Activated T-helper 9 cell treated with anti-CD3 and anti-CD28 coated beads, Interleukin-2, amount 50 U/mL, for 16 hours (primary cell): Measurements from ENCODE around the gene PIP5KL1.

Experiments
- DNase-seq: peaks from one replicate; pipeline ENCODE4 v3.0.0-alpha.2; 2020; ENCODE audit warnings: low read depth

Gene PIP5KL1, protein sequence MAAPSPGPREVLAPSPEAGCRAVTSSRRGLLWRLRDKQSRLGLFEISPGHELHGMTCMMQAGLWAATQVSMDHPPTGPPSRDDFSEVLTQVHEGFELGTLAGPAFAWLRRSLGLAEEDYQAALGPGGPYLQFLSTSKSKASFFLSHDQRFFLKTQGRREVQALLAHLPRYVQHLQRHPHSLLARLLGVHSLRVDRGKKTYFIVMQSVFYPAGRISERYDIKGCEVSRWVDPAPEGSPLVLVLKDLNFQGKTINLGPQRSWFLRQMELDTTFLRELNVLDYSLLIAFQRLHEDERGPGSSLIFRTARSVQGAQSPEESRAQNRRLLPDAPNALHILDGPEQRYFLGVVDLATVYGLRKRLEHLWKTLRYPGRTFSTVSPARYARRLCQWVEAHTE

DNA sequence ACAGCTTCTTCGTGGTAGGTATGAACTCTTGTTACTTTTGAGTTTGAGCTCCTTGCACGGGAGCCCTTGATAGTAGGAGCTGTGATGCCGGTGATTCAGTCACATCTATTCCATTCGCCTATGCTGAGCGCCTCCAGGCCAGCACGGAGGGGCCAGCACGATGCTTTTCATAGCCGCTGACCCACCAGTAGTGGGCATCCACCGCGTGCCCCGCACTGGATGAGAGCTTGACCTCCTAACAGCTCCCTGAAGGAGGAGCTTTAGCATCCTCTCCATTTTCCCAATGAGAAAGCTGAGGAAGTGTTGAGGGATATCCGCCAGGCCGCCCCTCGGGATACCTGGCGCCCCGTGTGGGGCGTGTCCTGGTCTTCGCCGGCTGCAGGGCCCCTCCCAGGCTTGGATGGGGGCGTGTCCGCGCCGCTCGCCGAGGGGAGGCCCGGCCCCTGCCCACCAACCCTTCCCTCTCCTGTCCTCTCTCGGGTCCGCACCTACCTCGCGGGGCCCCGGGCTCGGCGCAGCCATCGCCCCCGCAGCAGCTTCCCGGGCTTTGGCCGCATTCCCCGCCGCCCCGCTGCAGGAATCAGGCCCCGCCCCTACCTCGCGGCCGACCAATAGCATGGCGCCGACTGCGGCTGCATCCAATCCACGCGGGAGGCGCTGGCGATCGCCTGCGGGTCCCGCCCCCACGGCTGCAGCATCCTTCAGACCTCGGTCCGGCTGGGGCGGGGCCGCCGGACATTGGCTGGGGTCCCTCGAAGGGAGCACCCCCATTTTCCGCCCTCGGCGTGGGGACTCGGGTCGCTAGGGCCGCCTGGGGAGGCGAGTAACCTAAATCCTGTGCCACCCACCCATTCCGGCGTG lies at the start of gene PIP5KL1:
TSS of gene PIP5KL1 (minus strand) at position 547 of the 861 bp plus-strand sequence. CDS start at position 522, 25 bp downstream.
- peak; percentile 67 for DNase-seq

- peak; percentile 45 for DNase-seq
Measured at GRCh38 chr9:127980060-127980705, 49.6 kb upstream of the PIP5KL1 start.

DNA sequence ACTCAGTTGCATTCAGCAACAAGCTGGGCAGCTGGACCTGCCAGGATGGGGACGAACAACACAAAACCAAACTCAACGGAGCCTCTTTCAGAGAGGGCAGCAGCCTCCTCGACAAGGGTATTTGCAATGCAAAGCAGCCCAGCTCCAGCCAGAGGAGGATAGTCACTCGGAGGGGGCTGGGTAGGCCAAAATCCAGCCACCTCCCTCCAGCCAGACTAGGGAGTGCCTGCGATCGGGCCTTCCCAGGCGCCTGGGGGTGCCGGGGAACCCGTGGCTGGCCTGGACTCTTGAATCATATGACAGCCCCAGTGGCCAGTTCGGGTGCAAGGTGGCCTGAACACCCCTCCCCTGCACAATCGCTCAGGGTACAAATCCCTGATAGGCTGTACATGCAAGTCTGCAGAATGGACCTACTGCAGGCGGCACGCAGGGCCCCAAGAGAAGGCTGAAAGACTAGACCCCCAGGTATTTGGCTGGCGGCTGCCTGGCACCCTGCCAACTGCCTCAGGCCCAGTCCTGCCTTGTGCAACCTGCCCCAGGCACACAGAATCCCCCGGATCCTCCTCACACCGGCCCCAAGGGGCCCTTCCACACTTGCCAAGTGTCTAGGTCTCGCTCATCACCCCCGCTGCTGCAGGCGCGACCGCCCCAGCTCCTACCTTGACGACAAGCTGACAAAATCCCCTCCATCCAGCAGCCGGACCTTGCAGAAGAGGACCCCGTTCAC lies 48.9 kb upstream of the PIP5KL1 start:
- no peak for DNase-seq

- no peak for DNase-seq
Measured at GRCh38 chr9:127979015-127979332, 48.4 kb upstream of the PIP5KL1 start.

GRCh38 chr9:127977884-127978647 lies 47.5 kb upstream of the PIP5KL1 start:
- DNase-seq = no peak

DNA sequence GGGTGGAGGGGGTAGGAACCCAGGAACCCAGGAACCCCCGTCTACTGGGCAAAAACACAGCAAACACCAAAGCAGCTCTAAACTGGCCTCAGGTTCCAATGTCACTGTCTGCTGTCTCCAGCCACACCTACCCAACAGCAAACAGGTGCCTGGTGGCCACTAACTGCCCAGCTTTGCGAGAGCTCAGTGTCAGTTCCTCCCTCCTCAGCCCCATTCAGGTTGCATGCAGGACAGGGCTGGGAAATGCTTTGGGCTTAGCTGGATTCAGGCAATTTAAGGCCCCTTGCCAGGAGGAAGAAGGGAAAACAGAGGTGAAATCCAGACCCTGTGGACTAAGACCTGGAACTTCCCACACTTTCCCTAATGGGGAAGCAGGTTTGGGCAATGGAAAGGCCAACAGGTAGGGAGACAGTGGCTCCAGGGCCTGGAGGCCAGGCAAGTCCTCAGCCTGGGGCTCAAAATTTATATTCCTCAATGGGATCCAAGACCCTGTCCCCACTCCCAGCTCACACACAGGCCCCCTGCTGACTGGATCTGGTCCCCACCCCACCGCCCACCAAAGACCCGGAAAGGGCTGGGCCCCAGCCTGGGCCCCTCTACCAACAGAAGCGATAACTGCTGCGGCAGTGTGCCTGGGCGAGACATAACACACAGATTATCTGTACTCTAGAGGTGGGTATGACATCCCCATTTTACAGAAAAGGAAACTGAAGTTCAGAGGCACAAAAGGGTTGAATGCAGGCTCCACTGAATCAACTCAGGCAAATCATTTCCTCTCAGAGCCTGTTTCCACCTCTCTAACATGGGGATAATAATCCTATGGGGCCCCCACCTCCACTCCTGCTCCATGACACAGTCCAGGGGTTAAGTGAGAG lies 46.7 kb upstream of the PIP5KL1 start:
- no peak for DNase-seq

GRCh38 chr9:127976498-127976897 lies 45.9 kb upstream of the PIP5KL1 start:
- no peak for DNase-seq

DNA sequence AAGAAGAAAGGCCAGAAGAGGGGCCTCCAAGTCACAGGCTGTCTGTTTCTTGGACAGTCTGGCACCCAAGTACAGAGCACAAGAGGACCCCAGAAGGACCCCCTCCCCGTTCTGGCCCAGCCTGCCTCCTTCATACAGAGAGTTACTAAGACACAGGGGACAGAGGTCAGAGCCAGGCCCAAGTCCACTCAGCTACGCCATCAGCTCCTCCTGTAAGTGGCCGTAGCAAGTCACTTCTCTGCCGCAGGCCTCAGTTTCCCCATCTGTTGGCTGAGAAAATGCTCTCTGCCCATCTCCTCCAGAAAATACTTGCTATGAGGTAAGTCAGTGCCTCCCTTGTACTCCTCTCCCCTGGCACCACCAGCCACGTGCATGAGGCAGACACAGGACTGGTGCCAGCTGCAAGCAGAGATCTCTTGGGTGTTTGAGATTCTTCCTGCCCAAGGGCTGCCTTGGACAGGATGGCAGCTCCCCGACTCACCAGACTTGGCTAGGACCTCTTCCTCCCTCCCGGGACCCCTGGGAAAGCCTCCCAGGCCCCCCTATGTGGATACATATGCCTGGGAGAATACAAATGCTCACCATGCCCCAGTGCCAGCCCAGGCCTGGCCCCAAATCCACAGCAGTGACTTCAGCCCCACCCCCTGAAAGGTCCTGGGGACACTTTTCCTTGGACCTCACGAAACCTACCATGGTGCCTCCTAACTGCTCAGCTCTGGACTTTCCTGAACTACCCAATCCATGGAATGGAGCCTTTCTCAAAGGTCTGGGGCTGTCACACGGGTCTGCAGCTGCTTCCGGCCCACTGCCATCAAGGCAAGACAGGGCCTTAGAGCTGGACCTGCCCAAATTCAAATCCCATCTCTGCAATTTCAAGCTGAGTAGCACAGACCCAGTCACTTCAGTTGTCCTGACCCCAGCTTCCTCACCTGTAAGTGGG lies 45.1 kb upstream of the PIP5KL1 start:
- no peak for DNase-seq

GRCh38 chr9:127974769-127975261 lies 44.2 kb upstream of the PIP5KL1 start:
- no peak for DNase-seq

DNA sequence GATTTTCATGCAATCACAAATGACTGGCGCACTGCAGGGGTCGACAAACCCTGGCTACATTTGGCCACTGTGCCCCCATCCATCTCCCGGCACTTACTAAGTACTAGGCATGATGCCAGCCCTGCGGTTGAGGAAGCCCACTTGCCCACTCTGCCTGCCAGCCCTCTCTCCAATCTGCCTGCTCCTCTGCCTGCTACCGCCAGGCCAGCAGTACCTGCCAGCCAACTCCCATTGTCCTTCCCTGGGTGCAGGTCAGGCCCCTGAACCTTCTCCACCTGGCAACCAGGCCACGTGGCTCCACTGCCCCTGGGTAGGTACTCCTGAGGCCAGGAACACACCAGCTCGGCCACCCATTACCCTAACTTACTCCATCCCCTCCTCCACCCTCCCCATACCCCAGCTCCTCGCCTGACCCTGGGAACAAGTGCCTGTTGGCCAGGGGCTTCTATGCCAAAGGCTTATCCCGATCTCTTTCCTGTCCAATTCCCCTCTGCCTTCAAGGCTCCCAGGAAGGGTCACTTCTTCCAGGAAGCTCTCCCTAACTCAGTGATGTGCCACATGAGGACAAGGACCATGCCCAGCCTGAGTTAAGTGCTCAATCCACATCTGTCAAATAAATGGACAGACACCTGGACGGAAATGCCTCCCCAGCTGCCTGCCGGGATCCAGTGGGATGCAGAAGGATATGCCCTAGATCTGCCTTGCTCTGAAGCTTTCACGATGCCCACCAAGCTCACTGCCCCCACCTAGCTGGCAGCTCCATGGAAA lies 43.6 kb upstream of the PIP5KL1 start:
- no peak for DNase-seq

DNA sequence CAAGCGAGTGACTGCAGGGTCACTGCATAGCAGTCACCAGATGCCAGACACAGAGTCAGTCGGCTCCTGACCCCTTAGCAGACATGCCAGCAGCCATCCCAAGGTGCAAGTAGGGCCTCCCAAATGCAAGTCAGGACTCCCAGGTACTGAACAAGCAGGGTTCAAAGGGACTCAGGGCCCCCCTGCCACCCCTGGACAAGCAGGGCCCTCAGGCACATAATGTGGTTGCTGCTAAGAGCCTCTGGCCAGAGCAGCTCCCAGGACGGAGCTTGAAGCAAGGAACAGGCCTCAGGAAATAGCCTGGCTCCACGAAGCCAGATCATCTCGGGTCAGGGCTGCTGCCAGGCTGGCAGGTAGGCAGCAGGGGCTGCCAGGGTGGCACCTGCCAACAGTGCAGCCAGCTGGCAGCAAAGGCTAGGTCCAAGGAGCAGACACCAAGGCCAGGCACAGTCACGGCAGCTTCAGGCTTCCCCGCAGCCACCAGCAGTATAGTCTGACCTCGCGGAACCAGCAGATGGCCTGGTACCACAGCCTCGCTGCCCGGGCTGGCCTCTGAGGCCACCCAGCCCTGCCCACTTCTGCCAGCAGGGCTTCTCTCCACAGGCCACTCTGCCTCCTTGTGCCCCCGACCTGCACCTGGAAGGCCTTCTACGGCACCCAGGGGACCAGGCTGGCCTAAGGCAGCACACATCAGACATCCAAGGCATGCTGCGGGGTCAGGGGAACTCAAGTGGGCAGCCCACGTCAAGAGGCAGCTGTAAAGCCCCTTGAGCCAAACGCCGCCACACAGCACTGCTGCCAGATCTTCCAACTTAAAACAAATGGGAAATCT lies 42.8 kb upstream of the PIP5KL1 start:
- no peak for DNase-seq

DNA sequence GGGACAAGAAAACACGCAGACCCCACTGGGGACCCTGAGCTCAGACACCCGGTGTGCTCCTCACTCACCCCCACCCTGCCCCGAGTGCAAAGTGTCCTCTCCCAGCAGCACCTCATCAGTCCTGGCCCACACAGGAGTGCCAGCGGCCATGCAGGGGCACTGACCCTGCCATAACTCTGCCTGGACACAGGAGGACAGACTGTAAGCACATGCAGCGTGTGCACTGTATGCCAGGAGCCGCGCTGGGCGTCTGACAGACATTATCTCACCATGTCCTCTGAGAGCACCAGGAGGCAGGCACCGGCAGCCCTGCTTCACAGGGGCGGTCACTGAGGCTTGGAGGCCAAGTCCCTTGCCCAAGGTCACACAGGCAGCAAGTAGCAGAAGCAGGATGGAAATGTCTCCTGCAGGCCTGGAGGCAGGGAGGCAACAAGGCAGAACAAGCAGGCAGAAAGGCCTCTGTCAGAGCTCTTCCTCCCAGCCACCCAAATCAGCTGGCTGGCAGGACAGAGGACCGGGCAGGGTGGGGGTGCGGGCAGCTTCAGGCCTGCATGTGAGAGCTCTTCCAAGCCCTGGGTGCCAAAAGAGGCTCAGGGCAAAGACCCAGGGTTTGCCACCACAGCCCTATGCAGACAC lies 41.8 kb upstream of the PIP5KL1 start:
- DNase-seq = no peak

GRCh38 chr9:127971357-127972235 lies 41.0 kb upstream of the PIP5KL1 start:
- DNase-seq = no peak

DNA sequence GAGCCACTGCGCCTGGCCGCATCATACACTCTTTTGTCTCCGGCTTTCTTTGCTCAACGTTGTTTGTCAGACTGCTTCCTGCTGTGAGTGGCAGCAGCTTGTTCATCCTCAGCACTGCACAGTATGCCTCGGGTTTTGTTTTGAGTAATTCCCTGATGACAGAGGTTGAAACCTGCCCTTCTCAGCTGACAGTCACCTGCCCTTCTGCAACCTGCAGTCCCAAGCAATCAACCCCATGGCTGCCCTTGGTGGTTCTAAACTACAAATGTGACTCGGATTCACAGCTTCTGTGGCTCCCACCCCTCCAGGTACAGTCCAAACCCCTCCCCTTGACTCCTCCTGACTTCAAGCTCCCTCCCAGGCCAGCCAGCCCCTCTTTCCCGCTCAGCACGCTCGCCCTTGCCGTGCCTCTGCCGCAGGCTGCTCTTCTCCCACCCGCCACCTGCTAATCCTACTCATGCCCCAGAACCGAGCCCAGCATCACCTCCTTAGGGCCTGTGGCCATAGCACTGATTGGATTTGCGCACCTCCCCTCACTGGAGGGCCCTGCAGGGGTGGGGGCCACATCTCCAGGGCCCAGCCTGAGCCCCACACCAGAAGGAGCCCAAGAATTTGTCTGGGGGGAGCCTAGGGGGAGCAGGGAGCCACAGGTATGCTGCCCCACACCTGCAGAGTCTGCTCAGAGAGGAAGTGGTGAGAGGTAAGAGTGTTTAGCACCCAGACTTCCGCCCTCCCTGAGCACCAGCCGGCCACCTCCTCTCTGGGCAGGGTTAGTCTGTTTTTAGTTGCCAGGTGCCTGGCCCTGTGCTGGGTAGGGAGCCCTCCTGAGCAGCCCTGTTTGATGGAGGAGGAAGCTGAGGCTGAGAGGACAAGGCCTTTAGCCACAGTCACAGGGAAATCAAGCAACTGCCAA lies 40.1 kb upstream of the PIP5KL1 start:
- peak; percentile 55 for DNase-seq
